Stimulated activated CD8-positive, alpha-beta memory T cell treated with anti-CD3 and anti-CD28 coated beads, Interleukin-12 subunit alpha, Interleukin-12 subunit beta, amount 100 ng/mL, for 4 hours (primary cell): ENCODE results near the gene CEP170B.
"Not testable (repeated sequence)": the region's sequence is repeated elsewhere in the genome, so short reads cannot be mapped to it uniquely, and the experiment has no call there.

ENCODE experiments used
- DNase-seq: peaks from one replicate; pipeline ENCODE4 v3.0.0-alpha.2; 2020; ENCODE audit warnings: low read depth

Gene CEP170B

GRCh38 chr14:104844306-104845032, 20.6 kb upstream of the CEP170B start:
- no peak for DNase-seq

GRCh38 chr14:104845033-104845666, 19.9 kb upstream of the CEP170B start:
- DNase-seq: no peak

GRCh38 chr14:104845834-104846441, 19.1 kb upstream of the CEP170B start:
- DNase-seq: no peak

- DNase-seq: no peak
These were observed 12.8 kb upstream of the CEP170B start for GRCh38 chr14:104852280-104852663.

- DNase-seq: no peak
These were observed 9.5 kb upstream of the CEP170B start for GRCh38 chr14:104855532-104856090.

- DNase-seq: no peak
These were observed 8.8 kb upstream of the CEP170B start for GRCh38 chr14:104856157-104856868.

GRCh38 chr14:104856869-104857860, 7.9 kb upstream of the CEP170B start:
- no peak for DNase-seq

- not testable (repeated sequence) for DNase-seq
These were observed 7.1 kb upstream of the CEP170B start for GRCh38 chr14:104857931-104858330.

GRCh38 chr14:104858811-104859426, 6.1 kb upstream of the CEP170B start:
- no peak for DNase-seq

GRCh38 chr14:104859900-104860299, 5.2 kb upstream of the CEP170B start:
- DNase-seq: no peak

- DNase-seq: no peak
These were observed 4.7 kb upstream of the CEP170B start for GRCh38 chr14:104860414-104860813.

- DNase-seq: no peak
These were observed 1.8 kb upstream of the CEP170B start for GRCh38 chr14:104863131-104863862.

- no peak for DNase-seq
These were observed 1.2 kb upstream of the CEP170B start for GRCh38 chr14:104863923-104864266.

GRCh38 chr14:104864267-104865080, 594 bp upstream of the CEP170B start:
- DNase-seq: no peak

- peak; percentile 34 for DNase-seq
These were observed 768 bp downstream of the CEP170B start for GRCh38 chr14:104865631-104866441.

GRCh38 chr14:104866451-104867370, 1.6 kb downstream of the CEP170B start:
- DNase-seq: no peak

GRCh38 chr14:104867371-104868059, 2.4 kb downstream of the CEP170B start:
- no peak for DNase-seq
